GM12873 (cell line): ENCODE data around the gene GPR135.

Experiments used
- TF ChIP-seq, protein P1 (sequence below): IDR thresholded peaks from 2 replicates; pipeline ENCODE4 v1.5.1; 2012; ENCODE audit warnings: low read depth, mild to moderate bottlenecking, moderate library complexity, low read length, control low read depth; ENCODE audit not compliant: insufficient read depth; ENCODE audit errors: missing control alignments

The GPR135 gene

DNA sequence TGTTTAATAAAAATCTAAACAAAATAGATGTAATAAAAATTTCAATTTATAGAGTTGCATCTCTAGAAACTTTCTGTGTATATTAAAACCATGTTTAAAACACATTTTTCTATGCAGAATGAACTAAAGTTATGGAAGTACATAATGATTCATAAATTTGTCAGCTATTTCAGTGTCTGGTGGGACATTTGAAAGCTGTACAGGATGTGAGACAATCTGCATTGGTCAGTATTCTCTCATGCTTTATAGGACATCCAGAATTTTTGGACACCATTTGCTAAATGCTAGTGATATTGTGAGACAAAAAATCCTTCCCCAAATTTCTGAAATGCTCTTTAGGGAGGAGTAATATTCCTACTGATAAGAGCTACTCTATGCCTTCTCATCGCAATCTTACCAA lies 13.3 kb downstream of the GPR135 start:
- TF ChIP-seq, protein P1, sequence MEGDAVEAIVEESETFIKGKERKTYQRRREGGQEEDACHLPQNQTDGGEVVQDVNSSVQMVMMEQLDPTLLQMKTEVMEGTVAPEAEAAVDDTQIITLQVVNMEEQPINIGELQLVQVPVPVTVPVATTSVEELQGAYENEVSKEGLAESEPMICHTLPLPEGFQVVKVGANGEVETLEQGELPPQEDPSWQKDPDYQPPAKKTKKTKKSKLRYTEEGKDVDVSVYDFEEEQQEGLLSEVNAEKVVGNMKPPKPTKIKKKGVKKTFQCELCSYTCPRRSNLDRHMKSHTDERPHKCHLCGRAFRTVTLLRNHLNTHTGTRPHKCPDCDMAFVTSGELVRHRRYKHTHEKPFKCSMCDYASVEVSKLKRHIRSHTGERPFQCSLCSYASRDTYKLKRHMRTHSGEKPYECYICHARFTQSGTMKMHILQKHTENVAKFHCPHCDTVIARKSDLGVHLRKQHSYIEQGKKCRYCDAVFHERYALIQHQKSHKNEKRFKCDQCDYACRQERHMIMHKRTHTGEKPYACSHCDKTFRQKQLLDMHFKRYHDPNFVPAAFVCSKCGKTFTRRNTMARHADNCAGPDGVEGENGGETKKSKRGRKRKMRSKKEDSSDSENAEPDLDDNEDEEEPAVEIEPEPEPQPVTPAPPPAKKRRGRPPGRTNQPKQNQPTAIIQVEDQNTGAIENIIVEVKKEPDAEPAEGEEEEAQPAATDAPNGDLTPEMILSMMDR: no peak

DNA sequence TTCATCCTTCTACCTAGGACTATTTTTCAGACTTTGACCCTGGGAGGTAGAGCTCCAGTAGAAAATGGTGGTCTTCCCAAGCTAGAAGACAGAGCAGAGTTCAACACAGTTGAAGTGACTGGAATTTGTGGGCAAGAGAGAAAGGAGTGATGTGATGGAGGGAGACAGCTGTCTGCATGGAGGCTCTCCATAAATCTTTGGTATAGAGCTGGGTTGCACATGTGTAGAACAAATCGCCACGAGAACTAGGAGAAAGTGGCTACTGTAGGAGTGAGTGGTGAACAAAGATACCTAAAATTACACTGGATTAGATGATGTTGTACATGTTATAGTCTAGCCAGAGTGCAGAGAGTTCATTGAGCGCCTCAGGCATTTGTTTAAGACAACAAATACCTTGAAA lies 14.5 kb downstream of the GPR135 start:
- TF ChIP-seq, protein P1: no peak

DNA sequence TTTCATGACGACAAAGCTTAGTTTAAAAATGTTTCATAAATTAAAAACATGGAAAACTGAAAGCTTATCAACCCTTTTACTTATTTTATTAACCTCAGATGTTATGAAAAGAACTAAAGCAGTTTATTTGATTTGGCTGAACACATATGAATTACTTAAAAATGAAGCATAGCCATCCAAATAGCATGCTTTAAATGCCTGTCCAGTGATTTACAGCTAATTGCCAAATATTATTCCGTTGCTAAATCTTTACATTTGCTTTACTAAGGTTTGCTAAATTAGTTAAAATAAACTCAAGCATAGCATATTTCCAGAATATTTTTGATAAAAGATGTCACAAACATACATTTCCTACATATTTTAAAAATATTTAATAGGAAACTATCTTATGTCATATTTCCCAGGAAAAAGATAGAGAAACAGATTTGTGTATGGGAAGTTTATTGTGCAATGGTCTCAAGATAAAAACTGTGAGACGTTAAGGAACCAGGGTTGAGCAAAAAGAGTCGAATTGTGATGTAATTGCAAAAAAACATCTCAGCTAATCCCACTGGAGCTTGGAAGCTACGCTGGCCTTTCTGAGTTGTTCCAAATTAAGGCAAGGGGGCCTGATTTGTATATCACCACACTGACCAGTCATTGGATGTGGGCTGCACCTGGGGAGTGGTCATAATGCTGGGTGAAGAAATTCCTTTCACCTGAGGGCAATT lies 25.8 kb downstream of the GPR135 start:
- TF ChIP-seq, protein P1: no peak

DNA sequence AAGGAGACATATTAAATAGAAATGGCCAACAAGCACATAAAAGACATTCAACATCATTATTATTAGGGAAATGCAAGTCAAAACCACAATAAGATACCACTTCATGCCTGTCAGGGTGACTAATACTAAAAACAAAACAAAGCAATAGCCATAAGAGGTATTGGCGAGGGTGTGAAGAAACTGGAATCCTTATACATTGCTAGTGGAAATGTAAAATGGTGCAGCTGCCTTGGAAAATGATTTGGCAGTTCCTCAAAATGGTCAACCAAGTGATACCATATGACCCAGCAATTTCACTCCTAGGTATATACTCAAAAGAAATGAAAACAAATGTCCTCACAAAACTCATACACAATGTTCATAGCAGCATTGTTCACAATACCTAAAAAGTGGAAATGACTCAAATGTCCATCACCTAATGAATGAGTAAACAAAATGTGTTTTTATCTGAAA lies 27.0 kb downstream of the GPR135 start:
- TF ChIP-seq, protein P1: no peak

DNA sequence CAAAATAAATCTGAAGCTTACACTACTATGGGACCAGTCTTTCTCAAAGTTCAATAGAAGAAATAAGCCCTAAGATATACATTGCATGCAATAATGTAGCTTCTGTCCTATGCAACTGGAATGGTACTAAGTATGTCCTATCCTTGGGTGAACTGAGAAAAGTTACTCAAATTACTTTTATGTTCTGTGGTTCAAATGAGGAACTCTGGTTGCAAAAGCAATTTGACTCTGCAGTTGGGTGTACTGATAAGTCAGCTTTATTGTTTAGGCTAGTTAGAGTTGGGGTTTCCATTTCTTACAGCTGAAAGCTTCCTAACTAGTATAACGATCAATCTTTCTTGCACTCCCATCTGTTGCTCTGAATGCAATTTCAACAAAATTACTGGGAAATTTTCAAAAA lies 29.2 kb downstream of the GPR135 start:
- TF ChIP-seq, protein P1: no peak

DNA sequence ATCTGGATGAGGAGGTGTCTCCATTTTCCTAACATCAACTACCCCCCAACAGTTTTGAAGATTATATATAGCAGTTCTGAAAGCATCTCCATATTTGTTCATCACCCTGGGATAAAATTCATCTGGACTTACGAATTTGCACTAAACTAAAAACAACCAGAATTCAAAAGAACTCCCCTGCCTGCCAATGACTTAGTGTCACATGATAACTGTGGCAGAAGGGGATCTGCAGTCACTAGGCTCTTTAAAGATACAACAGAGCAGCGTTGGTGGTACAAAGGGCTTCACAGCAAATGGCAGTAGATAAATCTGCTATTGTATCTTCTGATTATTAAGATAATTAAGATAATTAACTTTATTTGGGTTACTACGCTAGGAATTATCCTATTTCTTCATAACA lies 30.1 kb downstream of the GPR135 start:
- TF ChIP-seq, protein P1: no peak

DNA sequence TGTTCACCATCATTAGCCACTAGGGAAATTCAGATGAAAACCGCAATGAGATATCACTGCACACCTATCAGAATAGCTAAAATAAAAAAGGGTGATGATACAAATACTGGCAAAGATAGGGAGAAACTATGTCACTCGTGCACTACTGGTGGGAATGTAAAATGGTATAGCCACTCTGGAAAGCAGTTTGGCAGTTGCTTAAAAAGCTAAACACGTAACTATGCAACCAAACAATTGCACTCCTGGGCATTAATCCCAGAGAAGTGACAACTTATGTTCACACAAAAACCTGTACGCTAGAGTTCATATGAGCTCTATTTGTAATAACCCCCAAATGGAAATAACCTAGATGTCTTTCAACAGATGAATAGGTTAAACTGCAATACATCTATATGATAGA lies 35.4 kb downstream of the GPR135 start:
- TF ChIP-seq, protein P1: no peak
